HepG2 (cell line): Measurements from ENCODE around the gene HOXA10.

Experiments
- BRCA1 ChIP-seq: sonication (generic); formaldehyde crosslinking; IDR thresholded peaks from 2 replicates; pipeline ENCODE4 v1.4.0; 2020; ENCODE audit warnings: missing genetic modification reagents
- HCFC1 ChIP-seq: fragments of 150-350 bp; IDR thresholded peaks from 2 replicates; pipeline ENCODE4 v1.6.1; 2014; ENCODE audit warnings: low read depth, low read length
- MYC ChIP-seq: sonication (generic); formaldehyde crosslinking; IDR thresholded peaks from 2 replicates; pipeline ENCODE4 v1.9.0; 2021; ENCODE audit warnings: missing genetic modification reagents, borderline replicate concordance
- U2AF2 ChIP-seq: fragments of 200-400 bp; formaldehyde crosslinking; IDR thresholded peaks from 2 replicates; pipeline ENCODE4 v1.6.1; 2017; ENCODE audit warnings: low read depth, mild to moderate bottlenecking, low read length
- ZFP37 ChIP-seq: sonication (generic); formaldehyde crosslinking; IDR thresholded peaks from 2 replicates; pipeline ENCODE4 v1.4.0; 2020; ENCODE audit warnings: missing genetic modification reagents, borderline replicate concordance
- ZNF572 ChIP-seq: sonication (generic); formaldehyde crosslinking; IDR thresholded peaks from 2 replicates; pipeline ENCODE4 v1.5.1; 2020; ENCODE audit warnings: mild to moderate bottlenecking, missing genetic modification reagents
- TF ChIP-seq, protein P1 (sequence below): sonication (generic); formaldehyde crosslinking; IDR thresholded peaks from 2 replicates; pipeline ENCODE4 v1.5.0; 2020; ENCODE audit warnings: mild to moderate bottlenecking, missing genetic modification reagents, moderate library complexity

DNA sequence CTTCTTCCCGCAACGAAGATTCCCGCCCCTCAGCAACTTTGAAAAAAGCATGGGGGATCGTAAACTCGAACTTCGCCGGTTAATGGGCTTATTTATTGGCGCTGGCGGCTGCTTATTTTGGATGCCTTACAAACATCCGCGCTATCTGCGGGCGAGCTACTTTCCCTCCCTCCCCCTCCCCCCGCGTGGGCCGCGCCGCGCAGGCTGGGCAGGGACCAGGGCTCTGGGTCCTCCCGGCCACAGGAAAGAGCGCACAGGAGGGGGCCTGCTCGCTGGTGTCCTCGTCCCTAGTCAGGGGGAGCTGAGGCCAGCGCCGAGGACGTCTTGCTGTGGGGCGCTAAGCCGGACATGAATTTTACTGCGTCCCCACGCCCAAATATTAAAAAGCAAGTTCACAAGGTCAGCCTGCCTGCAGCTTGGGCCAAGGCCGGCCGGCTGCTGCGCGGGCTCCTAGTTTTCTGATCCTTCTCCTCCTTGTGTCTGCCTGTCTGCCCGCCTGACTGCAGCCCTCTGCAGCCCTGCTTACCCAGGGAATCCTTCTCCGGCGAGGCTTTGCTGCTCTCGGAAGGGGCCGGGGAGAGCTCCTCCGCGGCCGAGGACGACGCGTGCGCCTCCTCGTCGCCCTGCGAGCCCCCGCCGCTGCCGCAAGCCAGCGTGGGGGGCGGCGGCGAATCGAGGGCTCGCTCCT, 1.2 kb downstream of the HOXA10 start:
- TF ChIP-seq U2AF2 (no peak), HCFC1 (no peak), BRCA1 (CRISPR knock-in tag) (no peak), MYC (CRISPR knock-in tag) (no peak), ZFP37 (CRISPR knock-in tag) (no peak), ZNF572 (no peak)
- TF ChIP-seq, protein P1, sequence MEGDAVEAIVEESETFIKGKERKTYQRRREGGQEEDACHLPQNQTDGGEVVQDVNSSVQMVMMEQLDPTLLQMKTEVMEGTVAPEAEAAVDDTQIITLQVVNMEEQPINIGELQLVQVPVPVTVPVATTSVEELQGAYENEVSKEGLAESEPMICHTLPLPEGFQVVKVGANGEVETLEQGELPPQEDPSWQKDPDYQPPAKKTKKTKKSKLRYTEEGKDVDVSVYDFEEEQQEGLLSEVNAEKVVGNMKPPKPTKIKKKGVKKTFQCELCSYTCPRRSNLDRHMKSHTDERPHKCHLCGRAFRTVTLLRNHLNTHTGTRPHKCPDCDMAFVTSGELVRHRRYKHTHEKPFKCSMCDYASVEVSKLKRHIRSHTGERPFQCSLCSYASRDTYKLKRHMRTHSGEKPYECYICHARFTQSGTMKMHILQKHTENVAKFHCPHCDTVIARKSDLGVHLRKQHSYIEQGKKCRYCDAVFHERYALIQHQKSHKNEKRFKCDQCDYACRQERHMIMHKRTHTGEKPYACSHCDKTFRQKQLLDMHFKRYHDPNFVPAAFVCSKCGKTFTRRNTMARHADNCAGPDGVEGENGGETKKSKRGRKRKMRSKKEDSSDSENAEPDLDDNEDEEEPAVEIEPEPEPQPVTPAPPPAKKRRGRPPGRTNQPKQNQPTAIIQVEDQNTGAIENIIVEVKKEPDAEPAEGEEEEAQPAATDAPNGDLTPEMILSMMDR = no peak
